GM18951 (cell line): Measurements from ENCODE around the gene NODAL.

Source experiments
- POLR2A ChIP-seq: IDR thresholded peaks from 4 replicates; pipeline ENCODE4 v1.6.1; 2011; ENCODE audit warnings: mild to moderate bottlenecking; ENCODE audit not compliant: insufficient read length, insufficient read depth; ENCODE audit errors: extremely low read depth
- in situ Hi-C: fragments of 300-500 bp; cut with MboI; formaldehyde crosslinking; loops from one replicate; pipeline ENCODE4 v1.12.0; 2022; ENCODE audit warnings: low sequenced_read_pairs, mixed read lengths, inconsistent platforms; ENCODE audit not compliant: unreplicated experiment

Gene NODAL

DNA sequence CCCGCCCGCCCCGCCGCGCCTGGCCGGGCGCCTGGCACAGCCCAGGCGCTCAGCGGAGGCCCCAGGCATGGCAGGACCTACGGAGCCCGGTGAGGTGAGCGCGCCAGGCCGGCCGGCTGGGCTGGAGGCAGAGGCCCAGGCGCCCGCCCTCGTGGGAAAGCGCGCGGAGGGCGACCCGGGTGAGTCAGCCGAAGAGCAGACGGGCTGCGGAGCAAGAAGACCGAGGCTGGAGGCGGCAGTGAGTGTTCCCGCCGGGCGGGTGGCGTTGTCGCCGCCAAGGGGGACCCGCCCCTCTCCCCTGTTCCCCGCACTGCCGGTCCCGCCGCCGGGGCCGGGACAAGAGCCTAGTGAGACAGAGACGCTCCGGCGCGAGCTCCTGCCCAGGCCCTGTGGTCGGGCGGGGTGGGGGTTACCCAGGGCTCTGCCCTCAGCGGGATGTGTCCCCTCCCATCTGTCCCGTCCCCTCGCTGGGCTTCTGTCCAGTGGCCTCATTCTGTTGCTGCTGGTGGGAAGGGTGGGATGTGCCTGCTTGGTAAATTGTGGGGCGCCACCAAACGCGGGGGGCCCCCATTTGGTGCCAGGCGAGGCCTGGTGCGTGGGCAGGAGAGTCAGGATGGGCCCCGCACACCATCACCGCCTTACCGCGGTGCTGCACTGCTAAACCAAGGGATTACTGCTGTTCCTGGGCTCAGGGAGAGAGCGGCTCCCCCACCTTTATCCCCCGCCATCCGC, 17.0 kb upstream of the NODAL start:
- in situ Hi-C loops, result no loop called here
- TF ChIP-seq POLR2A, result no peak

DNA sequence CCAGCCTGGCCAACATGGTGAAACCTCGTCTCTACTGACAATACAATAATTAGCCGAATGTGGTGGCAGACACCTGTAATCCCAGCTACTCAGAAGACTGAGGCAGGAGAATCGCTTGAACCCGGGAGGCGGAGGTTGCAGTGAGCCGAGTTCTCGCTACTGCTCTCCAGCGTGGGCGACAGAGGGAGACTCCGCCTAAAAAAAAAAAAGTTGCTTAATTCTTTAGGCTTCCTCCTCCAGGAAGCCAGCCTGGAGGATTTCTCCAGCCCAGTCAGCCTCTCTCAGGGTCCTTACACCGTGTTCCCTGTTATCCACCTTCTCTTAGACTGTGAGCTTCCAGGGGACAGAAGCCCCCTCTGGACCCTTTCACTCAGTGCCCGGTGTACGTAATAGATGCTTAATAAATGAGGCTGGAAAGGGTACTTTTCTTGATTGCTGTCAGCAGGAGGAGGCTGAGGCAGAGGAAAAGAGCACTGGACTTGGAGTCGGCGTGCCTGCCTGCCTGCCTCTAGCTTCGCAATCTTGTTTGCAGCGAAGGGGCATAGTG, 16.4 kb upstream of the NODAL start:
- in situ Hi-C loops, result no loop called here
- no peak for TF ChIP-seq POLR2A

DNA sequence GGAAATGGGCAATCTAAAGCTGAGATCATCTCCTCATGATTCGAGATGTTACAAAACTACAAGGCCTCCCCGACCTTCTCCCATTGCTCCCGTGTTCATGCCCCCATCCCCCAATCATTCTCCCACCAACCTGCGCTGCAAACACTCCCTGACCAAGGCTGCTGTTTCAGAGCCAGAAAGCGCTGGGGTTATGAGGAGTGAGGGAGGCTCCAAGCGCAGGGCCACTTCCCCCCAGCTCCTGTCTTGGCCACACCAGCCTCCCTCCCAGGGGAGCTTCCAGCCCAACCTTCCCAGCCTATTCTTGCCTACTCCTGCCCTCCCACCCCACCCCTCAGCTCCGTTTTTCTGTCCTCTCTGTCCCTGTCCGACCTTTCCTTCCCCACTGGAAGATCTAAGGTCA, 14.7 kb upstream of the NODAL start:
- TF ChIP-seq POLR2A, result no peak
- in situ Hi-C loops, result no loop called here

DNA sequence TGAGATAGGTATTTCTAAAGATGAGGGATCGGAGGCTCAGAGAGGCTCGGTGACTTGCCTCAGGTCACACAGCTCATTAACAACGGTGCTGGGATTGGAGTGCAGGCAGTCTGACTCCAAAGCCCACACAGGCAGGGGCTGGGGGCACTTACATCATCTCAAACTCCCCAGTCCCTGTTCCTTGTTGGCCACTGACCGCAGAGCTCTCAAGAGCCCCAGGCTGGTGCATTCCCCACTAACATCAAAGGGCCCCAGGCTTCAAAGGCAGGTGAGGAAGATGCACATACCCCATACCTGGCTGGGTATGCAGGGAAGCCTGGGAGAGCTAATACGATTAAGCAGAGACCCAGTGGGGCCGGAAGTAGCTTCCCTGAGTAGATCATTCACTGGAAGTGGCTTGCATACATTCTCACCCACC, 13.7 kb upstream of the NODAL start:
- in situ Hi-C loops, result no loop called here
- TF ChIP-seq POLR2A, result no peak

DNA sequence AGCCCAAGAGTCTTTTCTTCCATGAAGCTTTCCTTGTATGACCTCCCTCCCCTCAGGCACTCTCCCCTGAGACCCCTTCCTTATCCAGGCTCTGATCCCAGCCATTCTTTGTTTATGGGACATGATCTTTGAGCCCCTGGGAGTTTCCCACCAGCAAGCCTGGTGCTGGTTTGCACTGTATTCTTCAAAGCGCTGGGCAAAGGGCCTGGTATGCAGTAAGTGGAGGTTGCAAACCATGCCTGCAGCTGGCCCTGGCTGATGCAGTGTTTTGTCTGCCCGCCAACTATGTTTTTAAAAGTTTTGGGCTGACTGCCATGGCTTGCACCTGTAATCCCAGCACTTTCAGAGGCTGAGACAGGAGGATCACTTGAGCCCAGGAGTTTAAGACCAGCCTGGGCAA, 6.8 kb upstream of the NODAL start:
- in situ Hi-C loops, result no loop called here
- no peak for TF ChIP-seq POLR2A

DNA sequence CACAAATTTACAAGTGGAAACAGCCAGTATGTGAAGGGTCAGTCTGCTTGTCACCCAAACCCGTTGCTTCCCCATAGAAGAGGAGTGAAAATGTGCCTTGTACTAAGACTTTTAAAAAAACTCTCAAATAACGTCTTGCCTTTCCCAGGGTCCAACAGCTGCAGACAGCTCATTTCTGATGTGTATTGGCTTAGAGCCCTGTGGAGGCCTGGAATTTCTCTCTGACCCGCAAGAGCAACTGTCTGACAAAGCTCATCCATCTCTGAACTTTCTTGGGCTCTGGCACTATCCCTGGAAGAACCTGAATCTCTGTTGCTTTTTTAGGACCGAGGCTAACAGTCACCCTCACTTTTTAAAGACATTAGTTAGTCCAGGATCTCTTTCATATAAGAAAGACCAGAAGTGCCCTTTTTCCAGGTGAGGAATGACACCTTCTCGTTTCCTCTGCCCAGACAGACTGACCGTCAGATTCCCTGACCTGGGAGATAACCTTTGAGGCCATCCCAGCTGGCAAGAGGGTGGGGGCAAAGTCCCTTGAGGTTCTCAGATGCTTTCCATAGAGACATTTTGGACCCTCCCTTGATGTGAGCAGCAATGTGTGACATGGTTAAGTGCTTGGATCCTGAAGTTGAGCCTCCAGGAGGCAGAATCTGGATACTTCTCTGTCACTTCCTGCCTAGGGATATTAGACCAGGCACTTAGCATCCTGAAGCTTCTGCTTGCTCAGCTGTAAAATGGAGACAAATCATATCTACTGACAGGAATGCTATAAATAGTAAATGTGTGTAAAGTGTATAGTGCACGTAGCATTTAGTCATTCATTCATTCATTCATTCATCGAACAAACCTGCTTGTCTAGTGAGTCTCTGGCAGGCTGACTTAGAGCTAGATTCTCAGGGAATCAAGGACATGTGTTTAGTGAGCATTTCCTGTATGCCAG, 4.5 kb upstream of the NODAL start:
- in situ Hi-C loops, result no loop called here
- no peak for TF ChIP-seq POLR2A

DNA sequence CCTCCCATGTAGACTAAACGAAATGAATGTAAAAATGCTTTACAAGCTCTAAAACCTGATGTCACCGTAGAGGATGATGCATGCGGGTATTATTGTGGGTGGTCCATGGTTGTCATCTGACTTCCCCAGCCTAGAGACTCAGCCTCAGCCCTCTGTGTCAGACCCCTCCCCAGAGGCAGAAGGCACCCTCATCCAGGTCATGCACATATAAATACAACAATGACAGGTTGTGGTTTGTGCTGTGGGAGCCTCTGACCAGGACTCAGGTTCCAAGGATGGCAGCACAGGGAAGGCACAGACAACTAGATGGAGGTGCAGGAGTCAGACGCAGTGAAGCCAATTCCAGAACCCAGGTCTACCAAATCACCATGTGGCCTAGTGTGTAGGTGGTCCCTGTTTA, 3.3 kb upstream of the NODAL start:
- TF ChIP-seq POLR2A, result no peak
- in situ Hi-C loops, result no loop called here

DNA sequence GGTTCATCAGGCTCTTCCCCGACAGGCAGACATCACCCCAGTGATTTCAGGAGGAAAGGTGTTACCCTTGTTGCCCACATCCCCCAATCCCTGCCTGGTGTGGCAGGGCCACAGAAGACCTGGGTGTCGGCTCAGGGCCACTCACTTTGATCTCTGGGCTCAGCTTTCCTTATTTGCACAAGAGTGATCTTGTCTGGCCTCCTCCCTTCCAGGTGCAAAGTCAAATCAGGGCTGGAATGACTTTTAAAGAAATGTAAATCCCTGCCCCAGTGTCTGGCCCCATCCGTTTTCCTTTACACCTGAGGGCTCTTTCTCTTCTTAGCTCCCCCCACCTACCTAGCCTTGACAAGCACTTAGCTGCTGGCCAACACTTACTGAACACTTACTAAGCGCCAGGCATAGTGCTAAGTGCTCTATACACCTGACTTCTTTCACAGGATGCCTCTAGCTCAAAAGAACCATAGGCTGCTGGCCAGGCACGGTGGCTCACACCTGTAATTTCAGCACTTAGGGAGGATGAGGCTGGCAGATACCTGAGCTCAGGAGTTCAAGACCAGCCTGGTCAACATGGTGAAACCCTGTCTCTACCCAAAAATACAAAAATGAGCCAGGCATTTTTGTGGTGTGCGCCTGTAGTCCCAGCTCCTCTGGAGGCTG, 979 bp upstream of the NODAL start:
- TF ChIP-seq POLR2A, result no peak
- in situ Hi-C loops, result no loop called here

DNA sequence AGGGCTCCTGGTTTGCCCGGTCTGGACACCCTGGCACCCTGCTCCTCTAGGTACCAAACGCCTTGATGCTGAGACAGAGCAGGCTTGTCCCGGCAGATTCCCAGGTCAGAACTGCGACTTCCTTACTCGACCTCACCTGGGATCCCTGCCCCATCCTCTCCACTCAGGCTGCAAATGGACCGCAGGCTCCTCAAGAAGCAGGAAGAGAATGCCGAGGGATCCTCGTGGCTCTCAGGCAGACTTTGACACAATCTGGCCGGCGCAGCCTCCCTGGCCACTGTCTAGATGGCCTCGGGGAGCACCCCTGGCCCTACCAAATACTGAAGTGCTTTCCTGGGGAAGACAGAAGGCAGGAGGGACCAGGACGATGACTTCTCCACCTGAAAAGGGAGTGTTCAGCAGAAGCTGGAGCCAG, 421 bp upstream of the NODAL start:
- no peak for TF ChIP-seq POLR2A
- in situ Hi-C loops, result no loop called here

DNA sequence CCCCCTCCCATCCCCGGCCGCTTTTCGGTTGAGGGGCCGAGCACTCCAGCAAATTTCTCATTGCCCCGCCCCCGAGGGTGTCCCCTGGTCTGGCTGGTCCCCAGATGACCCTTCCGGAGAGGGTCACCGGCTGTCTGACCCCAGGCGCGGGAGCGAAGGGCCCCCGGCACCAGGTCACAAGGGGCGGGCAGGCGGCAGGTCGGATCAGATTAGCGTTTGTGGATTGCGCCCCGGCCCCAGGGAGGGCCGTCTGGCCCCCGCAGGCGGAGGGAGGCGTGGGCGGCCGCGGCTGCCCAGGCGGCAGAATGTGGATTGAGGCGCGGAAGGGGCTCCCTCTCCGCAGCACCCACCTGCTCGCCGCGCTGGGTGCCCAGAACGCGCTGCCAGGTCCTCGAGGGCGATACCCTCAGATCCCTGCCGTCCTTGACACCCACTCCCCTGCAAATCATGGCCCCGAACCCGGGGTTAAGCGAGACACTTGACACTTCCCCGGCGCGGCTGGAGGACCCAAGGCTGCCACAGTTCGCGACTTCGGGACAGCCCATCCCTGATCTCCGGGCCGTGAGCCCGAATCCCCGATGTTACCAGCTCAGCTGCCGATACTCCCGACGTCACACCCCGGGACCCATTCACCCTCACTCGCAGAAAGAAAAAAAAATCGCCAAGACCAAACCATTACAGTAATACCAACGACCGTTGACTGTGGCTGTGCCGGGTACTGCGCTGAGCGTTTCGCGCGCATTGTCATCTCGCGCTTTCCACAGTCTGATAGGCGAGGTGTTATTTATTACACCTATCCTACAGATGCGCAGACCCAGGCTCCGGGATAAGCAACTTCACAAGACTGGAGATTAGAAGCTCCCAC, 953 bp downstream of the NODAL start:
- in situ Hi-C loops, result no loop called here
- TF ChIP-seq POLR2A, result no peak

DNA sequence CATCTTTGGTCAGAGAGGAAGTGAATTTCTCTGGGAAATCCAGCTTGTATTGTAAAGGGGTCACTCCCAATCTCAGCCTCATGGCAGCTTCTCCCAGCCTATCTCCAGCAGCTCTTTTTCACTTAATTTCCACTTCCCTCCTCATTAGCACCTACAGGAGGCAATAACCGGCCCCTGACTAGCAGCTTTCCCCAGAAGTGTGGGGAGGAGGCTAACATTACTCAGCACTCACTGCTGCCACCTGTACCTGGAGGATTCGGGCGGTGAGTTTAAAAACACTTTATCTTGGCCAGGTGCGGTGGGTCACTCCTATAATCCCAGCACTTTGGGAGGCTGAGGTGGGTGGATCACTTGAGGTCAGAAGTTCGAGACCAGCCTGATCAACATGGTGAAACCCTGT, 3.8 kb downstream of the NODAL start:
- in situ Hi-C loops, result no loop called here
- TF ChIP-seq POLR2A, result no peak

DNA sequence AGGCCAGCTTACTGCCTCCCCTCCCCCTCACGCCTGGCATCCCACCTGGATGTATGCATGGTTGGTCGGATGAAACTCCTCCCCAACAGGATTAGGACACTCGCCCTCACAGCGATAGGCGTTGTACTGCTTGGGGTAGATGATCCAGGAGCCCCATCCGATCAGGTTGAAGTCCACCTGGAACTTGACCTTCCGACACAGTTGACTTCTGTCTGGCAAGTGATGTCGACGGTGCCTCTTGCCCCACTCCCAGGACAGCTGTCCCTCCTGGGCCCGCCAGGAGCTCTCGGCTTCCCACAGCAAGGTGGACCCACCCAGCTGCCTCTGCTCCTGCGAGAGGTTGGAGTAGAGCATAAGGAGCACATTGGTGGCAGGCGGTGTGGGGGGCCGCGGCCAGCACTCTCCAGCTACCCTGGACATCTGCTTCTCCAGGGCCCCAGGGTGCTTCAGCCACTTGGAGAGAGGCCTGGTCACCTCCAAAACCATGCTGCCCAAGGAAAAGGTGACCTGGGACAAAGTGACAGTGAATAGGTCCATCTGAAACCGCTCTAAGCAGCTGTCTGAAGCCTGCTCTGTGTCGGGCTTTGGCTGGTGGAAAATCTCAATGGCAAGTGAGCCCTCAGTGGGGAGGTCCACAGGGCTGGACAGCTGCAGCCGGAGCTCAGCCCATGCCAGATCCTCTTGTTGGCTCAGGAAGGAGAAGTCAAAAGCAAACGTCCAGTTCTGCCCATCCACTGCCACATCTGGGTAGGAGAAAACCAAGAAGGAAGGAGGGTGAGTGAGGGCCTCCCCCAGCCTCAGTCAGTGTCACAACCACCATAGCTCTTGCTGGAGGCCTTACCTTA, 6.0 kb downstream of the NODAL start:
- no peak for TF ChIP-seq POLR2A
- in situ Hi-C loops, result no loop called here
